ENCODE results near the gene GALNT1. TPM values are rescaled to one million over a fixed set of nuclear protein-coding genes. Genes with fewer than 3 reads are reported as not detected.

Gene GALNT1
- polyA plus RNA-seq, 4 donors: 18.4 to 178 (median 36.3) TPM

GRCh38 chr18:35673682-35674081 is 92.1 kb downstream of the GALNT1 start:
- Histone ChIP-seq H3K36me3 (ENCODE audit: control insufficient read depth in 3 of 3, insufficient read depth in 2 of 3, low read depth in 1 of 3, low read length in 3 of 3) (peaks cover 0 to 12% (median 2%) of the 10 kb centered on the region in 3 donors), H3K9me3 (ENCODE audit: control insufficient read depth in 2 of 2, insufficient read depth in 1 of 2, low read depth in 1 of 2, low read length in 1 of 2) (peaks cover 0 to 4% of the 10 kb centered on the region in 2 donors), H3K27me3 (ENCODE audit: control insufficient read depth in 3 of 3, insufficient read depth in 3 of 3, low read length in 3 of 3) (no peaks in the 10 kb centered on the region), H3K4me3 (ENCODE audit: low read depth in 1 of 3, low read length in 3 of 3) (no peak overlapping the region), H3K4me1 (ENCODE audit: control insufficient read depth in 3 of 3, insufficient read depth in 2 of 3, low read depth in 1 of 3, low read length in 2 of 3) (peaks cover 0 to 6% (median 2%) of the 10 kb centered on the region in 3 donors), H3K27ac (ENCODE audit: low read depth in 1 of 3, low read length in 2 of 3) (no peak overlapping the region)
- 92 to 100% (median 93%) methylated on average over 1 of the region's 1 CpG for WGBS, 3 donors
- DNase-seq: no peak
- no peak for FAIRE-seq

- Histone ChIP-seq H3K27ac (ENCODE audit: low read depth in 1 of 3, low read length in 2 of 3) (no peak overlapping the region), H3K9me3 (ENCODE audit: control insufficient read depth in 2 of 2, insufficient read depth in 1 of 2, low read depth in 1 of 2, low read length in 1 of 2) (no peaks in the 10 kb centered on the region), H3K36me3 (ENCODE audit: control insufficient read depth in 3 of 3, insufficient read depth in 2 of 3, low read depth in 1 of 3, low read length in 3 of 3) (peaks cover 0 to 2% (median 2%) of the 10 kb centered on the region in 3 donors), H3K4me3 (ENCODE audit: low read depth in 1 of 3, low read length in 3 of 3) (no peak overlapping the region), H3K27me3 (ENCODE audit: control insufficient read depth in 3 of 3, insufficient read depth in 3 of 3, low read length in 3 of 3) (no peaks in the 10 kb centered on the region), H3K4me1 (ENCODE audit: control insufficient read depth in 3 of 3, insufficient read depth in 2 of 3, low read depth in 1 of 3, low read length in 2 of 3) (peaks cover 0 to 9% (median 0%) of the 10 kb centered on the region in 3 donors)
- FAIRE-seq: no peak
- no peak for DNase-seq
These were observed 98.6 kb downstream of the GALNT1 start for GRCh38 chr18:35680139-35680551.

- peaks cover 0 to 9% (median 0%) of the 10 kb centered on the region in 3 donors for H3K4me1 ChIP-seq (ENCODE audit: control insufficient read depth in 3 of 3, insufficient read depth in 2 of 3, low read depth in 1 of 3, low read length in 2 of 3)
- no peaks in the 10 kb centered on the region for H3K27me3 ChIP-seq (ENCODE audit: control insufficient read depth in 3 of 3, insufficient read depth in 3 of 3, low read length in 3 of 3)
- FAIRE-seq (no peak), DNase-seq (peak in 1 of 2 donors; percentile 19)
- no peak overlapping the region for H3K27ac ChIP-seq (ENCODE audit: low read depth in 1 of 3, low read length in 2 of 3)
- no peaks in the 10 kb centered on the region for H3K9me3 ChIP-seq (ENCODE audit: control insufficient read depth in 2 of 2, insufficient read depth in 1 of 2, low read depth in 1 of 2, low read length in 1 of 2)
- H3K4me3 ChIP-seq (ENCODE audit: low read depth in 1 of 3, low read length in 3 of 3): no peak overlapping the region
- 77 to 88% (median 87%) methylated on average over 1 of the region's 1 CpG for WGBS, 3 donors
- H3K36me3 ChIP-seq (ENCODE audit: control insufficient read depth in 3 of 3, insufficient read depth in 2 of 3, low read depth in 1 of 3, low read length in 3 of 3): peaks cover 0 to 6% (median 2%) of the 10 kb centered on the region in 3 donors
These were observed 100.8 kb downstream of the GALNT1 start for GRCh38 chr18:35682281-35682867.

GRCh38 chr18:35683021-35683420 is 101.5 kb downstream of the GALNT1 start:
- Histone ChIP-seq H3K36me3 (ENCODE audit: control insufficient read depth in 3 of 3, insufficient read depth in 2 of 3, low read depth in 1 of 3, low read length in 3 of 3) (peaks cover 0 to 6% (median 2%) of the 10 kb centered on the region in 3 donors), H3K27me3 (ENCODE audit: control insufficient read depth in 3 of 3, insufficient read depth in 3 of 3, low read length in 3 of 3) (no peaks in the 10 kb centered on the region), H3K4me3 (ENCODE audit: low read depth in 1 of 3, low read length in 3 of 3) (no peak overlapping the region), H3K9me3 (ENCODE audit: control insufficient read depth in 2 of 2, insufficient read depth in 1 of 2, low read depth in 1 of 2, low read length in 1 of 2) (no peaks in the 10 kb centered on the region), H3K27ac (ENCODE audit: low read depth in 1 of 3, low read length in 2 of 3) (no peak overlapping the region), H3K4me1 (ENCODE audit: control insufficient read depth in 3 of 3, insufficient read depth in 2 of 3, low read depth in 1 of 3, low read length in 2 of 3) (peaks cover 0 to 9% (median 0%) of the 10 kb centered on the region in 3 donors)
- no peak for FAIRE-seq
- WGBS, 3 donors: 93 to 100% (median 93%) methylated on average over 1 of the region's 1 CpG
- no peak for DNase-seq

GRCh38 chr18:35688757-35689156 is 107.2 kb downstream of the GALNT1 start:
- no peaks in the 10 kb centered on the region for H3K4me1 ChIP-seq (ENCODE audit: control insufficient read depth in 3 of 3, insufficient read depth in 2 of 3, low read depth in 1 of 3, low read length in 2 of 3)
- WGBS, 3 donors: 91 to 94% (median 93%) methylated on average over 1 of the region's 1 CpG
- peaks cover 0 to 4% (median under 1%) of the 10 kb centered on the region in 3 donors for H3K36me3 ChIP-seq (ENCODE audit: control insufficient read depth in 3 of 3, insufficient read depth in 2 of 3, low read depth in 1 of 3, low read length in 3 of 3)
- DNase-seq (no peak), FAIRE-seq (no peak)
- H3K4me3 ChIP-seq (ENCODE audit: low read depth in 1 of 3, low read length in 3 of 3): no peak overlapping the region
- no peaks in the 10 kb centered on the region for H3K27me3 ChIP-seq (ENCODE audit: control insufficient read depth in 3 of 3, insufficient read depth in 3 of 3, low read length in 3 of 3)
- H3K9me3 ChIP-seq (ENCODE audit: control insufficient read depth in 2 of 2, insufficient read depth in 1 of 2, low read depth in 1 of 2, low read length in 1 of 2): no peaks in the 10 kb centered on the region
- H3K27ac ChIP-seq (ENCODE audit: low read depth in 1 of 3, low read length in 2 of 3): no peak overlapping the region

- Histone ChIP-seq H3K27ac (ENCODE audit: low read depth in 1 of 3, low read length in 2 of 3) (no peak overlapping the region), H3K27me3 (ENCODE audit: control insufficient read depth in 3 of 3, insufficient read depth in 3 of 3, low read length in 3 of 3) (no peaks in the 10 kb centered on the region), H3K4me3 (ENCODE audit: low read depth in 1 of 3, low read length in 3 of 3) (no peak overlapping the region), H3K9me3 (ENCODE audit: control insufficient read depth in 2 of 2, insufficient read depth in 1 of 2, low read depth in 1 of 2, low read length in 1 of 2) (no peaks in the 10 kb centered on the region), H3K36me3 (ENCODE audit: control insufficient read depth in 3 of 3, insufficient read depth in 2 of 3, low read depth in 1 of 3, low read length in 3 of 3) (peaks cover 0 to 4% (median 2%) of the 10 kb centered on the region in 3 donors), H3K4me1 (ENCODE audit: control insufficient read depth in 3 of 3, insufficient read depth in 2 of 3, low read depth in 1 of 3, low read length in 2 of 3) (no peaks in the 10 kb centered on the region)
- no peak for FAIRE-seq
- DNase-seq: no peak
- 88 to 98% (median 95%) methylated on average over 5 of the region's 5 CpGs for WGBS, 3 donors
These were observed 108.2 kb downstream of the GALNT1 start for GRCh38 chr18:35689728-35690127.

- Histone ChIP-seq H3K27ac (ENCODE audit: low read depth in 1 of 3, low read length in 2 of 3) (no peak overlapping the region), H3K4me3 (ENCODE audit: low read depth in 1 of 3, low read length in 3 of 3) (no peak overlapping the region), H3K27me3 (ENCODE audit: control insufficient read depth in 3 of 3, insufficient read depth in 3 of 3, low read length in 3 of 3) (no peaks in the 10 kb centered on the region), H3K9me3 (ENCODE audit: control insufficient read depth in 2 of 2, insufficient read depth in 1 of 2, low read depth in 1 of 2, low read length in 1 of 2) (no peaks in the 10 kb centered on the region), H3K36me3 (ENCODE audit: control insufficient read depth in 3 of 3, insufficient read depth in 2 of 3, low read depth in 1 of 3, low read length in 3 of 3) (peaks cover 0 to 5% (median 0%) of the 10 kb centered on the region in 3 donors), H3K4me1 (ENCODE audit: control insufficient read depth in 3 of 3, insufficient read depth in 2 of 3, low read depth in 1 of 3, low read length in 2 of 3) (no peaks in the 10 kb centered on the region)
- DNase-seq (no peak), FAIRE-seq (no peak)
- whole genome bisulfite sequencing, 3 donors: 67 to 89% (median 87%) methylated on average over 4 of the region's 4 CpGs
These were observed 110.1 kb downstream of the GALNT1 start for GRCh38 chr18:35691625-35692024.

GRCh38 chr18:35692866-35693265 is 111.3 kb downstream of the GALNT1 start:
- FAIRE-seq (no peak), DNase-seq (no peak)
- Histone ChIP-seq H3K27ac (ENCODE audit: low read depth in 1 of 3, low read length in 2 of 3) (no peak overlapping the region), H3K27me3 (ENCODE audit: control insufficient read depth in 3 of 3, insufficient read depth in 3 of 3, low read length in 3 of 3) (no peaks in the 10 kb centered on the region), H3K9me3 (ENCODE audit: control insufficient read depth in 2 of 2, insufficient read depth in 1 of 2, low read depth in 1 of 2, low read length in 1 of 2) (no peaks in the 10 kb centered on the region), H3K36me3 (ENCODE audit: control insufficient read depth in 3 of 3, insufficient read depth in 2 of 3, low read depth in 1 of 3, low read length in 3 of 3) (peaks cover 0 to 5% (median 0%) of the 10 kb centered on the region in 3 donors), H3K4me1 (ENCODE audit: control insufficient read depth in 3 of 3, insufficient read depth in 2 of 3, low read depth in 1 of 3, low read length in 2 of 3) (no peaks in the 10 kb centered on the region), H3K4me3 (ENCODE audit: low read depth in 1 of 3, low read length in 3 of 3) (no peak overlapping the region)
- 93% methylated on average over 3 of the region's 3 CpGs for WGBS, 3 donors

GRCh38 chr18:35693829-35694228 is 112.3 kb downstream of the GALNT1 start:
- Histone ChIP-seq H3K4me1 (ENCODE audit: control insufficient read depth in 3 of 3, insufficient read depth in 2 of 3, low read depth in 1 of 3, low read length in 2 of 3) (no peaks in the 10 kb centered on the region), H3K27me3 (ENCODE audit: control insufficient read depth in 3 of 3, insufficient read depth in 3 of 3, low read length in 3 of 3) (no peaks in the 10 kb centered on the region), H3K36me3 (ENCODE audit: control insufficient read depth in 3 of 3, insufficient read depth in 2 of 3, low read depth in 1 of 3, low read length in 3 of 3) (peaks cover 0 to 6% (median 5%) of the 10 kb centered on the region in 3 donors), H3K27ac (ENCODE audit: low read depth in 1 of 3, low read length in 2 of 3) (no peak overlapping the region), H3K9me3 (ENCODE audit: control insufficient read depth in 2 of 2, insufficient read depth in 1 of 2, low read depth in 1 of 2, low read length in 1 of 2) (no peaks in the 10 kb centered on the region), H3K4me3 (ENCODE audit: low read depth in 1 of 3, low read length in 3 of 3) (no peak overlapping the region)
- no peak for DNase-seq
- FAIRE-seq: no peak
- 88 to 94% (median 93%) methylated on average over 4 of the region's 4 CpGs for WGBS, 3 donors

All from small intestine (tissue), 7 donors.